Activated T-cell treated with anti-CD3 and anti-CD28 coated beads, Interleukin-2, amount 50 U/mL, for 48 hours (primary cell): ENCODE data around the gene SULT1C2.
"Not testable (repeated sequence)": the region's sequence is repeated elsewhere in the genome, so short reads cannot be mapped to it uniquely, and the experiment has no call there.

Experiments
- DNase-seq, 2 experiments: peaks; one replicate each; pipeline ENCODE4 v3.0.0-alpha.2; 2020

Gene SULT1C2

GRCh38 chr2:108288534-108289106 lies at the start of gene SULT1C2:
Gene SULT1C2 (plus strand): TSS chr2:108288895. CDS start chr2:108293668, 4,773 bp downstream.
- no peak for DNase-seq

- DNase-seq = no peak
Observed at GRCh38 chr2:108239786-108240185, 48.9 kb upstream of the SULT1C2 start, which contains the start of gene SULT1C3. Gene SULT1C3 (plus strand): TSS chr2:108239968. CDS start chr2:108247195, 7,227 bp downstream.

GRCh38 chr2:108240966-108241365 lies 47.7 kb upstream of the SULT1C2 start:
- no peak for DNase-seq

- no peak for DNase-seq
Observed at GRCh38 chr2:108243566-108243965, 45.1 kb upstream of the SULT1C2 start.

GRCh38 chr2:108244667-108245414 lies 43.9 kb upstream of the SULT1C2 start:
- DNase-seq = no peak

GRCh38 chr2:108253106-108253505 lies 35.6 kb upstream of the SULT1C2 start:
- DNase-seq = no peak

- no peak for DNase-seq
Observed at GRCh38 chr2:108257757-108258331, 30.9 kb upstream of the SULT1C2 start.

- no peak for DNase-seq
Observed at GRCh38 chr2:108260773-108261172, 27.9 kb upstream of the SULT1C2 start.

GRCh38 chr2:108262036-108262435 lies 26.7 kb upstream of the SULT1C2 start:
- no peak for DNase-seq

GRCh38 chr2:108263401-108263800 lies 25.3 kb upstream of the SULT1C2 start:
- no peak for DNase-seq

GRCh38 chr2:108266218-108266617 lies 22.5 kb upstream of the SULT1C2 start:
- no peak for DNase-seq

GRCh38 chr2:108267101-108267500 lies 21.6 kb upstream of the SULT1C2 start:
- no peak for DNase-seq

- no peak for DNase-seq
Observed at GRCh38 chr2:108268001-108268400, 20.7 kb upstream of the SULT1C2 start.

- DNase-seq = no peak
Observed at GRCh38 chr2:108270346-108270745, 18.3 kb upstream of the SULT1C2 start.

- DNase-seq = no peak
Observed at GRCh38 chr2:108270768-108271506, 17.8 kb upstream of the SULT1C2 start.

GRCh38 chr2:108271691-108272253 lies 16.9 kb upstream of the SULT1C2 start:
- DNase-seq = no peak

- DNase-seq = no peak
Observed at GRCh38 chr2:108278631-108279030, 10.1 kb upstream of the SULT1C2 start.

- DNase-seq = no peak
Observed at GRCh38 chr2:108279468-108279867, 9.2 kb upstream of the SULT1C2 start.

GRCh38 chr2:108280466-108280865 lies 8.2 kb upstream of the SULT1C2 start:
- no peak for DNase-seq

- not testable (repeated sequence) for DNase-seq
Observed at GRCh38 chr2:108284566-108284965, 4.1 kb upstream of the SULT1C2 start.

- no peak for DNase-seq
Observed at GRCh38 chr2:108285616-108286015, 3.1 kb upstream of the SULT1C2 start.

GRCh38 chr2:108287169-108287568 lies 1.5 kb upstream of the SULT1C2 start:
- DNase-seq = no peak

- DNase-seq = no peak
Observed at GRCh38 chr2:108293850-108294249, 5.2 kb downstream of the SULT1C2 start.
